ENCODE measurements around the gene NEURL3. TPM values are rescaled to one million over a fixed set of nuclear protein-coding genes. Genes with fewer than 3 reads are reported as not detected.
"Not testable (repeated sequence)": the region's sequence is repeated elsewhere in the genome, so short reads cannot be mapped to it uniquely, and the experiment has no call there.

Gene NEURL3
- polyA plus RNA-seq (2012; ENCODE audit: low read depth, missing spikeins), result 0.60 TPM

GRCh38 chr2:96505231-96505889 is at the start of gene NEURL3:
NEURL3 (minus strand) TSS chr2:96505357; CDS start chr2:96505286, 71 bp downstream.
- TF ChIP-seq TAF1 (IDR thresholded peaks at IDR 0.05; ENCODE audit: low read depth, low read length) (no peak), POLR2AphosphoS5 (IDR thresholded peaks at IDR 0.05; ENCODE audit: low read depth, low read length) (no peak), POLR2A (IDR thresholded peaks at IDR 0.05; ENCODE audit: low read depth, low read length) (no peak), PAX5 (IDR thresholded peaks at IDR 0.05; ENCODE audit: insufficient read depth, low read length, severe bottlenecking) (no peak), POU2F2 (IDR thresholded peaks at IDR 0.05; ENCODE audit: low read depth, low read length) (no peak), SPI1 (IDR thresholded peaks at IDR 0.05; ENCODE audit: low read depth, low read length) (no peak)
- no peak for DNase-seq (ENCODE audit: insufficient read length, low spot score)
- no peak for FAIRE-seq

- DNase-seq (ENCODE audit: insufficient read length, low spot score) (peak; percentile 86), FAIRE-seq (peak; percentile 93)
These were observed 49.4 kb upstream of the NEURL3 start for GRCh38 chr2:96554293-96555145.

GRCh38 chr2:96553957-96554292 is 48.8 kb upstream of the NEURL3 start:
- not testable (repeated sequence) for DNase-seq (ENCODE audit: insufficient read length, low spot score); FAIRE-seq

More at GRCh38 chr2:96554293-96555145, 49.4 kb upstream of the NEURL3 start:
- TF ChIP-seq SPI1 (IDR thresholded peaks at IDR 0.05; ENCODE audit: low read depth, low read length) (peak; percentile 34; the same call in 1 of the 2 replicates), TAF1 (IDR thresholded peaks at IDR 0.05; ENCODE audit: low read depth, low read length) (no peak)

GRCh38 chr2:96553176-96553956 is 48.2 kb upstream of the NEURL3 start:
- FAIRE-seq (no peak), DNase-seq (ENCODE audit: insufficient read length, low spot score) (no peak)
- TF ChIP-seq POU2F2 (IDR thresholded peaks at IDR 0.05; ENCODE audit: low read depth, low read length), result peak; percentile 33; the same call in 1 of the 2 replicates
- TF ChIP-seq POLR2AphosphoS5 (IDR thresholded peaks at IDR 0.05; ENCODE audit: low read depth, low read length), result no peak

GRCh38 chr2:96552315-96553175 is 47.4 kb upstream of the NEURL3 start:
- peak; percentile 75 for TF ChIP-seq POLR2AphosphoS5 (IDR thresholded peaks at IDR 0.05; ENCODE audit: low read depth, low read length)
- TF ChIP-seq PAX5 (IDR thresholded peaks at IDR 0.05; ENCODE audit: insufficient read depth, low read length, severe bottlenecking), result no peak
- no peak for TF ChIP-seq POU2F2 (IDR thresholded peaks at IDR 0.05; ENCODE audit: low read depth, low read length)
- TF ChIP-seq POLR2A (IDR thresholded peaks at IDR 0.05; ENCODE audit: low read depth, low read length), result peak; percentile 59; the same call in 1 of the 2 replicates
- FAIRE-seq (no peak), DNase-seq (ENCODE audit: insufficient read length, low spot score) (no peak)

- no peak for FAIRE-seq
These were observed 46.6 kb upstream of the NEURL3 start for GRCh38 chr2:96551605-96552314.

GRCh38 chr2:96550787-96551604 is 45.8 kb upstream of the NEURL3 start:
- TF ChIP-seq POU2F2 (IDR thresholded peaks at IDR 0.05; ENCODE audit: low read depth, low read length) (no peak), SPI1 (IDR thresholded peaks at IDR 0.05; ENCODE audit: low read depth, low read length) (no peak), POLR2A (IDR thresholded peaks at IDR 0.05; ENCODE audit: low read depth, low read length) (no peak), PAX5 (IDR thresholded peaks at IDR 0.05; ENCODE audit: insufficient read depth, low read length, severe bottlenecking) (no peak), TAF1 (IDR thresholded peaks at IDR 0.05; ENCODE audit: low read depth, low read length) (no peak), POLR2AphosphoS5 (IDR thresholded peaks at IDR 0.05; ENCODE audit: low read depth, low read length) (no peak)
- FAIRE-seq (no peak), DNase-seq (ENCODE audit: insufficient read length, low spot score) (no peak)

More at GRCh38 chr2:96551605-96552314, 46.6 kb upstream of the NEURL3 start:
- no peak for TF ChIP-seq SPI1 (IDR thresholded peaks at IDR 0.05; ENCODE audit: low read depth, low read length)
- TF ChIP-seq POLR2AphosphoS5 (IDR thresholded peaks at IDR 0.05; ENCODE audit: low read depth, low read length), result 0 out of 2 replicates have a peak, but pooled peaks have one; percentile 33
- TF ChIP-seq POLR2A (IDR thresholded peaks at IDR 0.05; ENCODE audit: low read depth, low read length), result no peak
- TF ChIP-seq POU2F2 (IDR thresholded peaks at IDR 0.05; ENCODE audit: low read depth, low read length), result no peak
- DNase-seq (ENCODE audit: insufficient read length, low spot score), result no peak

- TF ChIP-seq TAF1 (IDR thresholded peaks at IDR 0.05; ENCODE audit: low read depth, low read length), result no peak
- TF ChIP-seq SPI1 (IDR thresholded peaks at IDR 0.05; ENCODE audit: low read depth, low read length), result no peak
- no peak for TF ChIP-seq POLR2A (IDR thresholded peaks at IDR 0.05; ENCODE audit: low read depth, low read length)
- TF ChIP-seq POU2F2 (IDR thresholded peaks at IDR 0.05; ENCODE audit: low read depth, low read length), result no peak
- TF ChIP-seq POLR2AphosphoS5 (IDR thresholded peaks at IDR 0.05; ENCODE audit: low read depth, low read length), result no peak
- TF ChIP-seq PAX5 (IDR thresholded peaks at IDR 0.05; ENCODE audit: insufficient read depth, low read length, severe bottlenecking), result no peak
- DNase-seq (ENCODE audit: insufficient read length, low spot score) (no peak), FAIRE-seq (no peak)
These were observed 45.0 kb upstream of the NEURL3 start for GRCh38 chr2:96549967-96550786.

Measured in GM12891 (cell line).